Mesenteric fat pad (tissue), 1 donor: ENCODE data around the gene CCDC190. TPM values are rescaled to one million over a fixed set of nuclear protein-coding genes. Genes with fewer than 3 reads are reported as not detected.
"Not testable (repeated sequence)": the region's sequence is repeated elsewhere in the genome, so short reads cannot be mapped to it uniquely, and the experiment has no call there.

ENCODE experiments used
- DNase-seq: peaks from one replicate; pipeline ENCODE4 v3.0.0-alpha.2; 2020; ENCODE audit warnings: low spot score
- long read RNA-seq: library from polyadenylated mRNA; unstranded; transcript quantifications from one replicate; pipeline ENCODE4 v2.0.0, GENCODE V29; 2020
- total RNA-seq: library from RNA; stranded (reverse); fragmentation: NEBNext Ultra II Directional; extraction: Animal tissue kit (Norgen Biotek cat#: 25700); gene quantifications from one replicate; pipeline ENCODE4 v1.2.1, GENCODE V29; 2021
- donor health status: DM: yes; HTN: yes; CAD: no.

The CCDC190 gene
- total RNA-seq = not detected
- long read RNA-seq = 0 reads

- no peak for DNase-seq
Measured at GRCh38 chr1:162861101-162861500, at the start of gene CCDC190. TSS of gene CCDC190 (minus strand) at chr1:162861175. CDS start at chr1:162859646, 1,529 bp downstream.

- no peak for DNase-seq
Measured at GRCh38 chr1:162910161-162910560, 49.2 kb upstream of the CCDC190 start.

GRCh38 chr1:162908780-162909179, 47.8 kb upstream of the CCDC190 start:
- no peak for DNase-seq

GRCh38 chr1:162908236-162908635, 47.3 kb upstream of the CCDC190 start:
- DNase-seq = no peak

GRCh38 chr1:162906485-162906884, 45.5 kb upstream of the CCDC190 start:
- no peak for DNase-seq

- DNase-seq = no peak
Measured at GRCh38 chr1:162905174-162906158, 44.5 kb upstream of the CCDC190 start.

GRCh38 chr1:162904579-162904978, 43.6 kb upstream of the CCDC190 start:
- no peak for DNase-seq

- DNase-seq = no peak
Measured at GRCh38 chr1:162904023-162904422, 43.0 kb upstream of the CCDC190 start.

- no peak for DNase-seq
Measured at GRCh38 chr1:162903246-162903645, 42.3 kb upstream of the CCDC190 start.

GRCh38 chr1:162902416-162902815, 41.4 kb upstream of the CCDC190 start:
- no peak for DNase-seq

- DNase-seq = no peak
Measured at GRCh38 chr1:162901243-162901642, 40.3 kb upstream of the CCDC190 start.

GRCh38 chr1:162899422-162900146, 38.6 kb upstream of the CCDC190 start:
- no peak for DNase-seq

GRCh38 chr1:162893612-162893908, 32.6 kb upstream of the CCDC190 start:
- DNase-seq = no peak

GRCh38 chr1:162892906-162893611, 32.1 kb upstream of the CCDC190 start:
- no peak for DNase-seq

- DNase-seq = no peak
Measured at GRCh38 chr1:162889989-162890388, 29.0 kb upstream of the CCDC190 start.

- no peak for DNase-seq
Measured at GRCh38 chr1:162886705-162887104, 25.7 kb upstream of the CCDC190 start.

- no peak for DNase-seq
Measured at GRCh38 chr1:162885265-162885664, 24.3 kb upstream of the CCDC190 start.

- no peak for DNase-seq
Measured at GRCh38 chr1:162884831-162885230, 23.9 kb upstream of the CCDC190 start.

GRCh38 chr1:162882248-162882674, 21.3 kb upstream of the CCDC190 start:
- DNase-seq = no peak

GRCh38 chr1:162881590-162881989, 20.6 kb upstream of the CCDC190 start:
- no peak for DNase-seq

- DNase-seq = not testable (repeated sequence)
Measured at GRCh38 chr1:162880617-162881016, 19.6 kb upstream of the CCDC190 start.
